ENCODE data around the gene PCYT2. TPM values are rescaled to one million over a fixed set of nuclear protein-coding genes. Genes with fewer than 3 reads are reported as not detected.
"Not testable (repeated sequence)": the region's sequence is repeated elsewhere in the genome, so short reads cannot be mapped to it uniquely, and the experiment has no call there.

The PCYT2 gene
- total and polyA plus RNA-seq, 2 donors = 19.4 to 37.4 TPM

GRCh38 chr17:81923302-81924260, 12.4 kb upstream of the PCYT2 start:
- Histone ChIP-seq H3K36me3 (ENCODE audit: control insufficient read depth in 2 of 2, insufficient read depth in 2 of 2, low read length in 1 of 2) (peaks cover 19 to 24% of the 10 kb centered on the region in 2 donors), H3K27ac (ENCODE audit: low read depth in 1 of 2, low read length in 1 of 2) (peak overlapping the region; percentile 32 to 33), H3K4me1 (ENCODE audit: control insufficient read depth in 2 of 2, insufficient read depth in 2 of 2, low read length in 2 of 2) (peaks cover 34 to 43% of the 10 kb centered on the region in 2 donors), H3K27me3 (ENCODE audit: control insufficient read depth in 2 of 2, insufficient read depth in 1 of 2, low read length in 1 of 2) (peaks cover 9 to 17% of the 10 kb centered on the region in 2 donors), H3K4me3 (ENCODE audit: low read length in 2 of 2) (no peak overlapping the region), H3K9me3 (ENCODE audit: control insufficient read depth in 2 of 2, insufficient read depth in 1 of 2, low read length in 1 of 2) (peaks cover 0 to 5% of the 10 kb centered on the region in 2 donors)
- DNase-seq (ENCODE audit: low read depth in 6 of 9, low spot score in 9 of 9) = peak in 2 of 9 donors; percentile 20 to 44
- WGBS = 21% methylated on average over 32 of the region's 32 CpGs

GRCh38 chr17:81922566-81923301, 11.5 kb upstream of the PCYT2 start:
- Histone ChIP-seq H3K27ac (ENCODE audit: low read depth in 1 of 2, low read length in 1 of 2) (no peak overlapping the region), H3K9me3 (ENCODE audit: control insufficient read depth in 2 of 2, insufficient read depth in 1 of 2, low read length in 1 of 2) (peaks cover 0 to 5% of the 10 kb centered on the region in 2 donors), H3K36me3 (ENCODE audit: control insufficient read depth in 2 of 2, insufficient read depth in 2 of 2, low read length in 1 of 2) (peaks cover 19 to 24% of the 10 kb centered on the region in 2 donors), H3K4me3 (ENCODE audit: low read length in 2 of 2) (no peak overlapping the region), H3K4me1 (ENCODE audit: control insufficient read depth in 2 of 2, insufficient read depth in 2 of 2, low read length in 2 of 2) (peaks cover 30 to 40% of the 10 kb centered on the region in 2 donors), H3K27me3 (ENCODE audit: control insufficient read depth in 2 of 2, insufficient read depth in 1 of 2, low read length in 1 of 2) (peaks cover under 1 to 9% of the 10 kb centered on the region in 2 donors)
- no peak for DNase-seq (ENCODE audit: low read depth in 6 of 9, low spot score in 9 of 9)
- WGBS = 90% methylated on average over 58 of the region's 58 CpGs

- H3K27ac ChIP-seq (ENCODE audit: low read depth in 1 of 2, low read length in 1 of 2) = no peak overlapping the region
- H3K36me3 ChIP-seq (ENCODE audit: control insufficient read depth in 2 of 2, insufficient read depth in 2 of 2, low read length in 1 of 2) = peaks cover 19 to 24% of the 10 kb centered on the region in 2 donors
- no peak overlapping the region for H3K4me3 ChIP-seq (ENCODE audit: low read length in 2 of 2)
- peaks cover 34 to 44% of the 10 kb centered on the region in 2 donors for H3K4me1 ChIP-seq (ENCODE audit: control insufficient read depth in 2 of 2, insufficient read depth in 2 of 2, low read length in 2 of 2)
- H3K9me3 ChIP-seq (ENCODE audit: control insufficient read depth in 2 of 2, insufficient read depth in 1 of 2, low read length in 1 of 2) = peaks cover 0 to 5% of the 10 kb centered on the region in 2 donors
- WGBS = 98% methylated on average over 23 of the region's 23 CpGs
- H3K27me3 ChIP-seq (ENCODE audit: control insufficient read depth in 2 of 2, insufficient read depth in 1 of 2, low read length in 1 of 2) = peaks cover 0 to 8% of the 10 kb centered on the region in 2 donors
- no peak for DNase-seq (ENCODE audit: low read depth in 6 of 9, low spot score in 9 of 9)
These were observed 10.9 kb upstream of the PCYT2 start for GRCh38 chr17:81921996-81922565.

GRCh38 chr17:81921537-81921862, 10.3 kb upstream of the PCYT2 start:
- DNase-seq (ENCODE audit: low read depth in 6 of 9, low spot score in 9 of 9) = no peak
- Histone ChIP-seq H3K27ac (ENCODE audit: low read depth in 1 of 2, low read length in 1 of 2) (no peak overlapping the region), H3K27me3 (ENCODE audit: control insufficient read depth in 2 of 2, insufficient read depth in 1 of 2, low read length in 1 of 2) (peaks cover 0 to 8% of the 10 kb centered on the region in 2 donors), H3K4me3 (ENCODE audit: low read length in 2 of 2) (no peak overlapping the region), H3K36me3 (ENCODE audit: control insufficient read depth in 2 of 2, insufficient read depth in 2 of 2, low read length in 1 of 2) (peaks cover 19 to 24% of the 10 kb centered on the region in 2 donors), H3K9me3 (ENCODE audit: control insufficient read depth in 2 of 2, insufficient read depth in 1 of 2, low read length in 1 of 2) (peaks cover 0 to 2% of the 10 kb centered on the region in 2 donors), H3K4me1 (ENCODE audit: control insufficient read depth in 2 of 2, insufficient read depth in 2 of 2, low read length in 2 of 2) (peaks cover 37 to 46% of the 10 kb centered on the region in 2 donors)
- WGBS = 98% methylated on average over 3 of the region's 3 CpGs

GRCh38 chr17:81920612-81921536, 9.7 kb upstream of the PCYT2 start:
- Histone ChIP-seq H3K4me1 (ENCODE audit: control insufficient read depth in 2 of 2, insufficient read depth in 2 of 2, low read length in 2 of 2) (peaks cover 32 to 40% of the 10 kb centered on the region in 2 donors), H3K9me3 (ENCODE audit: control insufficient read depth in 2 of 2, insufficient read depth in 1 of 2, low read length in 1 of 2) (no peaks in the 10 kb centered on the region), H3K27me3 (ENCODE audit: control insufficient read depth in 2 of 2, insufficient read depth in 1 of 2, low read length in 1 of 2) (peaks cover 0 to 8% of the 10 kb centered on the region in 2 donors), H3K4me3 (ENCODE audit: low read length in 2 of 2) (no peak overlapping the region), H3K27ac (ENCODE audit: low read depth in 1 of 2, low read length in 1 of 2) (no peak overlapping the region), H3K36me3 (ENCODE audit: control insufficient read depth in 2 of 2, insufficient read depth in 2 of 2, low read length in 1 of 2) (peaks cover 22 to 25% of the 10 kb centered on the region in 2 donors)
- 98% methylated on average over 33 of the region's 33 CpGs for WGBS
- DNase-seq (ENCODE audit: low read depth in 6 of 9, low spot score in 9 of 9) = no peak

- Histone ChIP-seq H3K27me3 (ENCODE audit: control insufficient read depth in 2 of 2, insufficient read depth in 1 of 2, low read length in 1 of 2) (peaks cover 0 to 6% of the 10 kb centered on the region in 2 donors), H3K4me3 (ENCODE audit: low read length in 2 of 2) (no peak overlapping the region), H3K27ac (ENCODE audit: low read depth in 1 of 2, low read length in 1 of 2) (no peak overlapping the region), H3K4me1 (ENCODE audit: control insufficient read depth in 2 of 2, insufficient read depth in 2 of 2, low read length in 2 of 2) (peaks cover 19 to 24% of the 10 kb centered on the region in 2 donors), H3K36me3 (ENCODE audit: control insufficient read depth in 2 of 2, insufficient read depth in 2 of 2, low read length in 1 of 2) (peaks cover 40 to 44% of the 10 kb centered on the region in 2 donors), H3K9me3 (ENCODE audit: control insufficient read depth in 2 of 2, insufficient read depth in 1 of 2, low read length in 1 of 2) (no peaks in the 10 kb centered on the region)
- 84% methylated on average over 15 of the region's 15 CpGs for WGBS
- no peak for DNase-seq (ENCODE audit: low read depth in 6 of 9, low spot score in 9 of 9)
These were observed 7.8 kb upstream of the PCYT2 start for GRCh38 chr17:81918832-81919545.

- H3K4me3 ChIP-seq (ENCODE audit: low read length in 2 of 2) = peak overlapping the region; percentile 59 to 89
- peaks cover 47 to 51% of the 10 kb centered on the region in 2 donors for H3K36me3 ChIP-seq (ENCODE audit: control insufficient read depth in 2 of 2, insufficient read depth in 2 of 2, low read length in 1 of 2)
- 58% methylated on average over 9 of the region's 9 CpGs for WGBS
- not testable (repeated sequence) for DNase-seq (ENCODE audit: low read depth in 6 of 9, low spot score in 9 of 9); H3K27me3 ChIP-seq (ENCODE audit: control insufficient read depth in 2 of 2, insufficient read depth in 1 of 2, low read length in 1 of 2); H3K9me3 ChIP-seq (ENCODE audit: control insufficient read depth in 2 of 2, insufficient read depth in 1 of 2, low read length in 1 of 2)
- peak overlapping the region; percentile 55 to 75 for H3K27ac ChIP-seq (ENCODE audit: low read depth in 1 of 2, low read length in 1 of 2)
- H3K4me1 ChIP-seq (ENCODE audit: control insufficient read depth in 2 of 2, insufficient read depth in 2 of 2, low read length in 2 of 2) = peaks cover 12 to 17% of the 10 kb centered on the region in 2 donors
These were observed 7.1 kb upstream of the PCYT2 start for GRCh38 chr17:81918333-81918669.
